Measurements from ENCODE around the gene CEBPZ. TPM values are rescaled to one million over a fixed set of nuclear protein-coding genes. Genes with fewer than 3 reads are reported as not detected.

Gene CEBPZ
- total and polyA plus RNA-seq, 2 of the 13 experiments (the other 11 are each of a cell fraction or from before 2014, with no cell fraction given), result 14.4 to 117 TPM

GRCh38 chr2:37156857-37157714, 74.3 kb downstream of the CEBPZ start, which contains the start of gene EIF2AK2 (continued):
- TF ChIP-seq, protein P1, sequence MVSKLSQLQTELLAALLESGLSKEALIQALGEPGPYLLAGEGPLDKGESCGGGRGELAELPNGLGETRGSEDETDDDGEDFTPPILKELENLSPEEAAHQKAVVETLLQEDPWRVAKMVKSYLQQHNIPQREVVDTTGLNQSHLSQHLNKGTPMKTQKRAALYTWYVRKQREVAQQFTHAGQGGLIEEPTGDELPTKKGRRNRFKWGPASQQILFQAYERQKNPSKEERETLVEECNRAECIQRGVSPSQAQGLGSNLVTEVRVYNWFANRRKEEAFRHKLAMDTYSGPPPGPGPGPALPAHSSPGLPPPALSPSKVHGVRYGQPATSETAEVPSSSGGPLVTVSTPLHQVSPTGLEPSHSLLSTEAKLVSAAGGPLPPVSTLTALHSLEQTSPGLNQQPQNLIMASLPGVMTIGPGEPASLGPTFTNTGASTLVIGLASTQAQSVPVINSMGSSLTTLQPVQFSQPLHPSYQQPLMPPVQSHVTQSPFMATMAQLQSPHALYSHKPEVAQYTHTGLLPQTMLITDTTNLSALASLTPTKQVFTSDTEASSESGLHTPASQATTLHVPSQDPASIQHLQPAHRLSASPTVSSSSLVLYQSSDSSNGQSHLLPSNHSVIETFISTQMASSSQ (IDR thresholded peaks at IDR 0.05; ENCODE audit: low read depth), result no peak
- TF ChIP-seq, protein P1 (CRISPR knock-in tag; IDR thresholded peaks at IDR 0.05; ENCODE audit: borderline replicate concordance), result peak; percentile 56; the same call in 1 of the 2 replicates
- peak; percentile 62; the same call in 1 of the 2 replicates for TF ChIP-seq JUN (CRISPR knock-in tag; IDR thresholded peaks at IDR 0.05)
- TF ChIP-seq ARNTL (CRISPR knock-in tag; IDR thresholded peaks at IDR 0.05), result peak; percentile 45; the same call in 1 of the 2 replicates
- 0 out of 2 replicates have a peak, but pooled peaks have one; percentile 20 for TF ChIP-seq MYPOP (CRISPR knock-in tag; IDR thresholded peaks at IDR 0.05)
- TF ChIP-seq ZSCAN20 (CRISPR knock-in tag; IDR thresholded peaks at IDR 0.05; ENCODE audit: borderline replicate concordance), result peak; percentile 17; the same call in 1 of the 2 replicates
- TF ChIP-seq KMT2A (CRISPR knock-in tag; IDR thresholded peaks at IDR 0.05), result peak; percentile 94
- no peak for TF ChIP-seq ZNF660 (CRISPR knock-in tag; IDR thresholded peaks at IDR 0.05; ENCODE audit: borderline replicate concordance, low read depth)
- peak; percentile 82 for TF ChIP-seq MYC (CRISPR knock-in tag; IDR thresholded peaks at IDR 0.05; ENCODE audit: borderline replicate concordance)
- no peak for TF ChIP-seq GLI4 (CRISPR knock-in tag; IDR thresholded peaks at IDR 0.05; ENCODE audit: borderline replicate concordance)
- TF ChIP-seq HDAC1 (CRISPR knock-in tag; IDR thresholded peaks at IDR 0.05), result peak; percentile 66
- no peak for TF ChIP-seq THYN1 (CRISPR knock-in tag; IDR thresholded peaks at IDR 0.05; ENCODE audit: borderline replicate concordance, low read depth)
- no peak for TF ChIP-seq GATA4 (IDR thresholded peaks at IDR 0.05; ENCODE audit: borderline replicate concordance, low read depth)
- TF ChIP-seq HDAC2 (CRISPR knock-in tag; IDR thresholded peaks at IDR 0.05), result peak; percentile 23; the same call in 1 of the 2 replicates
- TF ChIP-seq NCOA2 (CRISPR knock-in tag; IDR thresholded peaks at IDR 0.05), result no peak
- peak; percentile 89; the same call in 1 of the 2 replicates for TF ChIP-seq ZNF790 (CRISPR knock-in tag; IDR thresholded peaks at IDR 0.05; ENCODE audit: borderline replicate concordance)
- 0 out of 2 replicates have a peak, but pooled peaks have one; percentile 82 for TF ChIP-seq ZNF709 (CRISPR knock-in tag; IDR thresholded peaks at IDR 0.05)
- TF ChIP-seq HOXA3 (CRISPR knock-in tag; IDR thresholded peaks at IDR 0.05), result peak; percentile 59; the same call in 1 of the 2 replicates
- peak; percentile 17; the same call in 1 of the 2 replicates for TF ChIP-seq ZNF34 (CRISPR knock-in tag; IDR thresholded peaks at IDR 0.05; ENCODE audit: borderline replicate concordance)
- no peak for TF ChIP-seq NONO (IDR thresholded peaks at IDR 0.05)
- TF ChIP-seq NONO (CRISPR knock-in tag; conservative IDR thresholded peaks at IDR 0.05), result peak; percentile 85
- TF ChIP-seq RXRA (CRISPR knock-in tag; IDR thresholded peaks at IDR 0.05), result peak; percentile 55; the same call in 1 of the 2 replicates
- TF ChIP-seq KLF12 (CRISPR knock-in tag; IDR thresholded peaks at IDR 0.05; ENCODE audit: borderline replicate concordance), result peak; percentile 29; the same call in 1 of the 2 replicates
- TF ChIP-seq ZSCAN31 (CRISPR knock-in tag; IDR thresholded peaks at IDR 0.05; ENCODE audit: low read depth), result no peak; the same call in 1 of the 2 replicates
